Tibial artery (tissue), 4 donors: ENCODE measurements around the gene PREB.
A peak's percentile ranks its signal among the peaks of the same experiment; 100 is the strongest.

Experiments
- DNase-seq, 2 donors: peaks; one replicate each; pipeline ENCODE4 v3.0.0-alpha.2; 2019
- H3K27ac ChIP-seq, 2 donors: fragments of 200-600 bp; sonication (generic) in 1 of 2; 1 replicate in 1 of 2; 2 replicates in 1 of 2; pipeline ENCODE4 v1.5.1; 2018 to 2019; ENCODE audit warnings: mild to moderate bottlenecking in 1 of 2
- H3K27me3 ChIP-seq, 2 donors: fragments of 200-600 bp; sonication (generic) in 1 of 2; one replicate each; pipeline versions ENCODE4 v1.5.1 to v1.6.0; 2016 to 2019
- H3K36me3 ChIP-seq, 3 donors: fragments of 200-600 bp; sonication (generic) in 2 of 3; one replicate each; pipeline ENCODE4 v1.5.1; 2016 to 2019; ENCODE audit warnings: mild to moderate bottlenecking in 2 of 3
- H3K4me1 ChIP-seq, 4 donors: fragments of 200-600 bp; sonication (generic) in 2 of 4; 1 replicate in 3 of 4; 2 replicates in 1 of 4; pipeline ENCODE4 v1.5.1; 2016 to 2019
- H3K4me3 ChIP-seq, 2 donors: fragments of 200-600 bp; sonication (generic) in 1 of 2; 1 replicate in 1 of 2; 2 replicates in 1 of 2; pipeline ENCODE4 v1.5.1; 2018 to 2019; ENCODE audit warnings: mild to moderate bottlenecking in 2 of 2
- H3K9me3 ChIP-seq, 3 donors: fragments of 200-600 bp; sonication (generic) in 1 of 3; one replicate each; pipeline ENCODE4 v1.5.1; 2016 to 2019
- CTCF ChIP-seq, 2 experiments: fragments of 200-600 bp in 1 of 2; fragments of 450-650 bp in 1 of 2; IDR thresholded peaks; one replicate each; pipeline ENCODE4 v1.5.1; 2017 to 2019; ENCODE audit warnings: antibody characterized with exemption in 2 of 2, mild to moderate bottlenecking in 1 of 2, moderate library complexity in 1 of 2
- intact Hi-C: fragments of 100-400 bp; cut with DNase I; formaldehyde crosslinking; loops from one replicate; pipeline ENCODE4 v1.15.0; 2023; ENCODE audit warnings: low total_unique reads

The PREB gene

DNA sequence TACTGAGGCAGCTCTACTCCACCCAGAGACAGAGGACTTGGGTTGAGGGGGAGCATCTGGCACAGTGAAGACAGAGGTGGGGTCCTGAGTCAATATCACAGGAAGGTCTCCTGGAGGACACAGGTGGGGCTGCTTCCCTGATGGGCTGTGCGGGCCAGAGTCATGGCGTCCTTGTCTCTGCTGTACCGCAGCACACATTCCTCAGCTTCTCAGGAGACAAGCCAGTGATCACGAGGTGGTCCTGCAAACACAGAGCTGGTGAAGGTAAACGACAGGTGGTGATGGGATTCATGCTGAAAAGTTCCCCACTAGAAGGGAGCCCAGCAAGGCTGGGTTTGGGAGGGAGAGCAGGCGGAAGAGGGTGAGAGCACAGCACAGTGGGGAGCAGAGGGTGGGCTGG, 24.0 kb upstream of the PREB start:
- DNase-seq = peak in 1 of 2 donors; percentile 45
- TF ChIP-seq CTCF (IDR thresholded peaks at IDR 0.05) = no peak
- H3K9me3 ChIP-seq = no peaks in the 10 kb centered on the region
- H3K27ac ChIP-seq = no peak overlapping the region
- no peaks in the 10 kb centered on the region for H3K36me3 ChIP-seq
- H3K27me3 ChIP-seq = peaks cover 0 to 7% of the 10 kb centered on the region in 2 donors
- intact Hi-C loops = no loop called here
- no peaks in the 10 kb centered on the region for H3K4me1 ChIP-seq
- no peak overlapping the region for H3K4me3 ChIP-seq

DNA sequence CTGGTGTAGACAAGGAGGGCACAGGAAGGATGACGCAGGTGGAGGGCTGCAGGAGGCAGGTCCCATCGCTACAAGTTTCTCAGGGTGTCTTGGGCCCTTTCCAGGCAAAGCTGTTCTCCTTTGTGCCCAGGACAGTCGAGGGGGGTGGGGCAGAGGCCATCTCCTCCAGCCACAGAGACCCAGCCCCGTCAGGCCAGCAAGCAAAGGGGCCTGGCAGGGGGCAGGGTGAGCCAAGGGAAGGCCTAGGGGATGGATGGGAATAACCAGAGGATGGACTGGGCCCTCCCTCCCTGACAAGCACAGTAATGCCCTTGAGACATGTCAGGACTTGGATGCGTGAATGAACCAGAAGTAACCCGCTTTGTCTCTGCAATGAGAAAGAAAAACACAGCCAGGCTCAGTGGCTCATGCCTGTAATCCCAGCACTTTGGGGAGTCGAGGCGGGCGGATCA, 20.7 kb upstream of the PREB start:
- Histone ChIP-seq H3K4me1 (no peaks in the 10 kb centered on the region), H3K27me3 (peaks cover 0 to 13% of the 10 kb centered on the region in 2 donors), H3K4me3 (no peak overlapping the region), H3K36me3 (no peaks in the 10 kb centered on the region), H3K27ac (no peak overlapping the region), H3K9me3 (no peaks in the 10 kb centered on the region)
- TF ChIP-seq CTCF (IDR thresholded peaks at IDR 0.05) = no peak
- intact Hi-C loops = no loop called here
- DNase-seq = peak in 1 of 2 donors; percentile 60

DNA sequence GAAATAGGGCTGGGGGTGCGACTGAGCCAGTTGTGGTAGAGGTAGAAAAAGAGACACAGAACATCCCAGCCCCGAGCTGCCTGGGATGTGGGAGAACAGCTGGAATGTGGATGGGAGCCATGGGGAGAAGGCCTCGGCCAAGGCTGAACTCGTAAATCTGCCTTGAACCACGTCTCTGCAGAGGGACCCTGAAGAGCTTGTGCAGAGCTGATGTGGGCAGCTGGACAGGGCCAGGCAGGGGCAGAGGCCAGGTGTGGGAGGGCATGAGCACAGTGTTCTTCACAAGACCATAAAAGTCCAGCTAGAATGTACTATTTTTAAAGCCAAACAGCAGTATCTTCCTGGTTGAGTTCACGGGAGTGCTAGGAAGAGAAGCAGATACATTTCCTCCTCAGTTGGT, 20.1 kb upstream of the PREB start:
- intact Hi-C loops = no loop called here
- no peak for TF ChIP-seq CTCF (IDR thresholded peaks at IDR 0.05)
- Histone ChIP-seq H3K9me3 (no peaks in the 10 kb centered on the region), H3K4me1 (no peaks in the 10 kb centered on the region), H3K27me3 (peaks cover 0 to 19% of the 10 kb centered on the region in 2 donors), H3K27ac (no peak overlapping the region), H3K4me3 (no peak overlapping the region), H3K36me3 (no peaks in the 10 kb centered on the region)
- peak in 1 of 2 donors; percentile 41 for DNase-seq

DNA sequence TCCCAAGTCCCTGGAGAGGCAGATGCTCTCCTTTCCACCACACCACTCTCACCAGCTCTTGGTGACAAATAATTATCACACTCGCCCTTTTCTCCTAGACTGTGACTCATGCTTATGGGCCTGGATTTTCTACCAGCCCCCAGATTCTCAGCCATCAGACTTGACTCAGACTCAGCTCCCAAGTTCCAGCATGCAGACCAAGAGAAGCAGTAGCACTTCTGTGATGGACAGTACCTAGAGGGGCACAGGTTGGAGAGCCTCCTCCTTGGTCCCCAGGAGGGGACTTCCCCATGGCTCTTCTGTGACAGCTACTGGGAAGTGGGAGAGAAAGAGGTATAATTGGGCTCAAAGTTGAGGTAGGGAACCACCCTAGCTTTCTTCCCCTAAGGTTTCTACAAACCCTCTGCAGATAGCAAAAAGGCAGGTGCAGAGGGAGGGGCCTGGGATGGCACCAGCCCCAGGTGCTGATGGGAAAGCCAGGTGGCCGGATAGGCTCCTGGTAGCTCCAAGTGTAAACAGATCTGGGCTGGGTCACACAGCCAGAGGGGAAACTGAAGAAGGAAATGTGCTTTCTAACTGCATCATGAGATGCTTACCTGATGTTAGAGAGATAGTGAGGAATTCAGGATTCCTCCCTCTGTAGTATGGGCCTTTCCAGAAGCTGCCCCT, 18.5 kb upstream of the PREB start:
- intact Hi-C loops = no loop called here
- H3K27me3 ChIP-seq = peaks cover 0 to 28% of the 10 kb centered on the region in 2 donors
- peak in 1 of 2 donors; percentile 1 for DNase-seq

GRCh38 chr2:27152102-27152795, 17.8 kb upstream of the PREB start:
- Histone ChIP-seq H3K9me3 (no peaks in the 10 kb centered on the region), H3K4me1 (no peaks in the 10 kb centered on the region), H3K27ac (no peak overlapping the region), H3K27me3 (peaks cover 0 to 27% of the 10 kb centered on the region in 2 donors), H3K4me3 (no peak overlapping the region), H3K36me3 (no peaks in the 10 kb centered on the region)
- no peak for TF ChIP-seq CTCF (IDR thresholded peaks at IDR 0.05)
- intact Hi-C loops = no loop called here
- peak in 1 of 2 donors; percentile 48 for DNase-seq

More for the DNA sequence above, 18.5 kb upstream of the PREB start:
- Histone ChIP-seq H3K4me3 (no peak overlapping the region), H3K9me3 (no peaks in the 10 kb centered on the region), H3K4me1 (no peaks in the 10 kb centered on the region), H3K27ac (no peak overlapping the region), H3K36me3 (no peaks in the 10 kb centered on the region)
- TF ChIP-seq CTCF (IDR thresholded peaks at IDR 0.05) = no peak
